GM15510 (cell line): Measurements from ENCODE around the gene POC1A.

Source experiments
- POLR2A ChIP-seq: IDR thresholded peaks from 3 replicates; pipeline ENCODE4 v1.6.1; 2011; ENCODE audit warnings: borderline replicate concordance; ENCODE audit not compliant: insufficient read length; ENCODE audit errors: extremely low read depth

Gene POC1A

GRCh38 chr3:52108302-52109232 is 45.7 kb downstream of the POC1A start:
- no peak for TF ChIP-seq POLR2A

GRCh38 chr3:52106951-52107611 is 47.1 kb downstream of the POC1A start:
- no peak for TF ChIP-seq POLR2A

GRCh38 chr3:52104684-52105640 is 49.3 kb downstream of the POC1A start:
- TF ChIP-seq POLR2A: no peak

GRCh38 chr3:52102934-52103333 is 51.3 kb downstream of the POC1A start:
- no peak for TF ChIP-seq POLR2A

- no peak for TF ChIP-seq POLR2A
Observed at GRCh38 chr3:52099001-52099401, 55.2 kb downstream of the POC1A start.

GRCh38 chr3:52097851-52098507 is 56.2 kb downstream of the POC1A start:
- no peak for TF ChIP-seq POLR2A

GRCh38 chr3:52095990-52096775 is 58.0 kb downstream of the POC1A start:
- no peak for TF ChIP-seq POLR2A

GRCh38 chr3:52094571-52095485 is 59.4 kb downstream of the POC1A start:
- no peak for TF ChIP-seq POLR2A

GRCh38 chr3:52093756-52094545 is 60.3 kb downstream of the POC1A start:
- TF ChIP-seq POLR2A: no peak

- no peak for TF ChIP-seq POLR2A
Observed at GRCh38 chr3:52092891-52093290, 61.3 kb downstream of the POC1A start.

- TF ChIP-seq POLR2A: no peak
Observed at GRCh38 chr3:52092271-52092660, 62.0 kb downstream of the POC1A start.
